HG02571 (cell line): ENCODE results near the gene TCF7L1.
A peak's percentile ranks its signal among the peaks of the same experiment; 100 is the strongest.
"Not testable (repeated sequence)": the region's sequence is repeated elsewhere in the genome, so short reads cannot be mapped to it uniquely, and the experiment has no call there.

ENCODE experiments used
- ATAC-seq: cut with Tn5 transposase; IDR thresholded peaks from one replicate; pipeline ENCODE4 v1.9.1; 2021; ENCODE audit warnings: mild to moderate bottlenecking, moderate library complexity; ENCODE audit not compliant: unreplicated experiment

The TCF7L1 gene

GRCh38 chr2:85315921-85316320 is 182.7 kb downstream of the TCF7L1 start:
- not testable (repeated sequence) for ATAC-seq

GRCh38 chr2:85318222-85319074 is 185.3 kb downstream of the TCF7L1 start:
- ATAC-seq = peak; percentile 61

- no peak for ATAC-seq
Measured at GRCh38 chr2:85319796-85320195, 186.6 kb downstream of the TCF7L1 start.

DNA sequence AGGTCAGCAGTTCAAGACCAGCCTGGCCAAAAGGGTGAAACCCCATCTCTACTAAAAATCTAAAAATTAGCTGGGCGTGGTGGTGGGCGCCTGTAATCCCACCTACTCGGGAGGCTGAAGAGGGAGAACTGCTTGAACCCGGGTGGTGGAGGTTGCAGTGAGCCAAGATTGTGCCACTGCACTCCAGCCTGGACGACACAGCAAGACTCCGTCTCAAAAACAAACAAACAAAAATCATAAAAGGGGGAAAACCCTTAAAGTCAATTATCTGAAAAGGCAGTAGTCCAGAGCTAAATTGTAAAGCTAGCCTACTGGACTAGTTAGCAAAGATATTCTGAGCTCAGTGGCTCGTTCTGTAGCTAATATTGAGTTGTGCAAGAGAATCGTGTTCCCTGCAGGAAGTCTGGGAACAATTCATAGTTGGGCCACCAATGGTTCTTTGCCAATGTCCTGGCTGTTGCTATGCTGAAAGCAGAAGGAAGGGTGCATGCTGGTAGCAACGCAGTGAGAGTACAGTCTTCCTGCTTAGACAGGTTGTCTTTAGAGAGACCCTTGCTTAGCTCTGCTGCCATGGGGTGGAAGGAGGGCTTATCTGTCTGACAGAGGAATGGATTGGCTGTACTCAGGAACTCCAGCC is 190.3 kb downstream of the TCF7L1 start:
- ATAC-seq = no peak

- ATAC-seq = not testable (repeated sequence)
Measured at GRCh38 chr2:85323988-85324367, 190.8 kb downstream of the TCF7L1 start.

GRCh38 chr2:85324639-85325465 is 191.7 kb downstream of the TCF7L1 start:
- ATAC-seq = no peak

DNA sequence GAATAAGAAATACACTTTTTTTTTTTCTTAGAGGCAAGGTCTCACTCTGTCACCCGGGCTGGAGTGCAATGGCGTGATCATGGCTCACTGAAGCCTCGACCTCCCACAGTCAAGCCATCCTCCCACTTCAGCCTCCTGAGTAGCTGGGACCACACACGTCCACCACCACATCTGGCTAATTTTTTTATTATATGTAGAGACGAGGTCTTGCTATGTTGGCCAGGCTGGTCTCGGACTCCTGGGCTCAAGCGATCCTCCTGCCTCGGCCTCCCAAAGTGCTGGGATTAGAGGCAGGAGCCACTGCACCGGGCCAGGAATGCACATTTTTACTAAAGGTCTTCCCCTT is 192.2 kb downstream of the TCF7L1 start:
- no peak for ATAC-seq

DNA sequence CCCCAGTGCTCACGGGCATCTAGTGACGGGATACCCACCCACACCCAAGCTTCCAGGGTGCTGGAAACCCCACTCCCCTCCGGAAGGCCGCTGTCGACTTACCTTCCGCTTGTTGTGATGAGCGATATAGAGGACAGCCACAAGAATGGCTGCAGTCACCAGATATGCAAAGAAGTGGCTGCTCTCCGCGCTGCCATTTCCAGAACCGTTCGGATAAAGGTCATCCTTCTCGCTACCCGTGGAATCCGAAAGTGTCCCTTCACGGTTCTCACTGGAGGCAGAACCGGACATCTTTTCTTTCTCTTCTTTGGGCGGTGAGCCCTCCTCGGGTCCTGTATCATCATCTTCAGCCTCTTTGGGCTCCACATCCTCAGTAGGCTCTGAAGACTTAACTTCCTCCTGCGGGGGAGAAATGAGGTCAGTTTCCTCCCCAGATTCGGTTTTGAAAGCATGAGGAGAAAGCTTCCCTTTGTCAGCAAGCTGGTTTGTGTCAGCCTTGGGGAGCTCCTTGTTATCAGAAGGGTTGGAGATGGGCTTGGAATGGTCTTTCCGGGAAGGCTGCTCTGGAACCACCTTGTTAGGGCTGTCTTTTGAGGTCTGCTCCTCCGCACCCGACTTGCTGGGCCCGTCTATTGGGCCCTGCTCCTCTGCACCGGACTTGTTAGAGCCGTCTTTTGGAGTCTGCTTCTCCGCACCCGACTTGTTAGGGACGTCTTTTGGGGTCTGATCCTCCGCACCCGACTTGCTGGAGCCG is 193.4 kb downstream of the TCF7L1 start:
- ATAC-seq = peak; percentile 29

DNA sequence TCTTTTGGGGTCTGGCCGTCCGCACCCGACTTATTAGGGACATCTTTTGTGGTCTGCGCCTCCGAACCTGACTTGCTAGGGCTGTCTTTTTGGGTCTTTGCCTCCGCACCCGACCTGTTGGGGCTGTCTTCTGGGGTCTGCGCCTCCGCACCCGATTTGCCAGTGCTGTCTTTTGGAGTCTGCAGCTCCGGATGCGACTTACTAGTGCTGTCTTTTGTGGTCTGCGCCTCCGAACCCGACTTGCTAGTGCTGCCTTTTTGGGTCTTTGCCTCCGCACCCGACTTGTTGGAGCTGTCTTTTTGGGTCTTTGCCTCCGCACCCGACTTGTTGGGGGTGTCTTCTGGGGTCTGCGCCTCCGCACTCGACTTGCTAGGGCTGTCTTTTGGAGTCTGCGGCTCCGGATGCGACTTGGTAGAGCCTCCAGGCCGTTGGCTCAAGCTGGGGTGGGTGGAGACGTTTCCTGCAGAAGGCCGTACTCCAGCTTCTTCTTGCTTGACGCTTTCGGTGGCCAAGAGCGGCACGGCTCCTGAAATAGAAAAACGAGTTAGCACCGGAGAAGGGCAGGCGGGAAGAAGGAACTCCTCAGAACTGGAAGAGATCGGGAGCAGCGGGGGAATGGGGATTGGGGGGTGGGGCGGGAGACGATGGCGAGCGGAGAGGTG is 194.1 kb downstream of the TCF7L1 start:
- ATAC-seq = peak; percentile 29

GRCh38 chr2:85327822-85328617 is 194.8 kb downstream of the TCF7L1 start, which contains the start of gene TGOLN2:
TSS of gene TGOLN2 (minus strand) at chr2:85327989. CDS start at chr2:85327962, 27 bp downstream.
- ATAC-seq = peak; percentile 89

DNA sequence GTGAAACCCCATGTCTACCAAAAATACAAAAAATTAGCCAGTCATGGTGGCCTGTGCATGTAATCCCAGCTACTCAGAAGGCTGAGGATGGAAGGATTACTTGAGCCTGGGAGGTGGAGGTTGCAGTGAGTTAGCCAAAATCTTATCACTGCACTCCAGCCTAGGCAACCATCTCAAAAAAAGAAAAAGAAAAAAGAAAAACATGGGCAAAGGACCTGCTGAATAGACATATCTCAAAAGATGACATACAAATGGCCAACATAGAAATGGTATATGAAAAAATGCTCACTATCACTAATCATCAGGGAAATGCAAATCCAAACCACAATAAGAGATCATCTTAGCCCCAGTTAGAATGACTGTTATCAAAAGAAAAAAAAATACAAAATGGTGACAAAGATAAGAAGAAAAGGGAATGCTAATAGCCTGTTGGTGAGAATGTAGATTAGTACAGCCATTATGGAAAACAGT is 196.0 kb downstream of the TCF7L1 start:
- ATAC-seq = no peak

DNA sequence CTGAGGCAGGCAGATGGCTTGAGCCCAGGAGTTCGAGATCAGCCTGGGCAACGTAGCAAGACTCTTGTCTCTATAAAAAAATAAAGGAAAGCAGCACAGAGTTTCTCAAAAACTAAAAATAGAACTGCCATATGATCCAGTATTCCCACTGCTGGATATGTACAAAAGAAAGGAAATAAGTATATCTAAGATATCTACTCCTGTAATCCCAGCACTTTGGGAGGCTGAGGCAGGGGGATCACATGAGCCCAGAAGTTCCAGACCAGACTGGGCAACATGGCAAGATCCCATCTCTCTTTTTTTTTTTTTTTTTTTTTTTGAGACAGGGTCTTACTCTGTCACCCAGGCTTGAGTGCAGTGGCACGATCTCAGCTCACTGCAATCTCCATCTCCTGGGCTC is 196.5 kb downstream of the TCF7L1 start:
- not testable (repeated sequence) for ATAC-seq

GRCh38 chr2:85330839-85331636 is 197.8 kb downstream of the TCF7L1 start:
- no peak for ATAC-seq

GRCh38 chr2:85333877-85334276 is 200.7 kb downstream of the TCF7L1 start:
- not testable (repeated sequence) for ATAC-seq

DNA sequence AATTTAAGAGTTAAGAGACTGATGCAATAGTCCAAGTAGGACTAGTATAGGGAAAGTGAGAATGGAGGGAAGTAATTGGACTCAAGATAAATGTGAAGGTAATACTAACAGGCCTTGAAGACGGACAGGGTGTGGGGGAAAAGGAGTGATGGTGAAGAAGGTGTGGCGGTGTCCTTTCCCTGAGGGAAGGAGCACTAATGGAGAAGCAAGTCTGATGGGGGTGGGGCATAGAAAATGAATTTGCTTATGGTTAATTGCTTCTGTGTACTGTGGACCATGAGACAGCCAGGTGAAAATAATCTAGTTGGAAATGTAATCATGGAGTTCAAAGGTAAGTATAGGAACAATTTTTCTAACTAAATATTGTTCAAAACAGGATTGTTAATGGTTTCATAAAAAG is 201.7 kb downstream of the TCF7L1 start:
- no peak for ATAC-seq

DNA sequence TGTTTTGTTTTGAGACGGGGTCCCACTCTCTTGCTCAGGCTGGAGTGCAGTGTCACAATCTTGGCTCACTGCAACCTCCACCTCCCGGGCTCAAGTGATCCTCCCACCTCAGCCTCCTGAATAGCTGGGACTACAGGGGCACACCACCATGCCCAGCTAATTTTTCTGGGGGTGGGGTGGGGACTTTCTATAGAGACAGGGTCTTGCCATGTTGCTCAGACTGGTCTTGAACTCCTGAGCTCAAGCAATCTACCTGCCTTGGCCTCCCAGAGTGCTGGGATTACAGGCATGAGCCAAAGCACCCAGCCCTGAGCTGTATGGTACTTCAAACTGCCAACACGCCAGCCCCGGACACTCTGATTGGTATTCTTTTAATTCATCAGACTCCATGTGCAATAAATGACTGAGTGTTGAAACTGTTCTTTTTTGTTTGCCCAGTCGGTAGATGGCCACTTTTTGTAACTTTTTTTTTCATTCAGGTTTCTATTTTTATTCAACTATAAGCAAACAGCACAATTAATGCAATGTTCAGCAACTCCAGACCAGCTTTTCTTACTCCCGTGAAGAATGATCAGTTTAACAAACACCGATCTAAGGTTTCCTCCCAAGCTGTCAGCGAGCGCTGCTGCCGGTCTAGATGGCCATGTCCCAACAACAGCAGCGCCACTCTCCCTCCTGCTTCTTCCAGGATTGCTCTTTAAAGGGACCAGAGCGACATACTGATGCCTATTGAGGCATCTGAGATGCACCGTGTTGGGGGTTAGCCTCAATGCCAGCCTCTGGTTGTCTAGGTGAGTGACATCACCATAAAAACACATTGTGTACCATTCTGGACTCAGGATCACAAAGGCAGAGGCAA is 207.1 kb downstream of the TCF7L1 start:
- no peak for ATAC-seq

DNA sequence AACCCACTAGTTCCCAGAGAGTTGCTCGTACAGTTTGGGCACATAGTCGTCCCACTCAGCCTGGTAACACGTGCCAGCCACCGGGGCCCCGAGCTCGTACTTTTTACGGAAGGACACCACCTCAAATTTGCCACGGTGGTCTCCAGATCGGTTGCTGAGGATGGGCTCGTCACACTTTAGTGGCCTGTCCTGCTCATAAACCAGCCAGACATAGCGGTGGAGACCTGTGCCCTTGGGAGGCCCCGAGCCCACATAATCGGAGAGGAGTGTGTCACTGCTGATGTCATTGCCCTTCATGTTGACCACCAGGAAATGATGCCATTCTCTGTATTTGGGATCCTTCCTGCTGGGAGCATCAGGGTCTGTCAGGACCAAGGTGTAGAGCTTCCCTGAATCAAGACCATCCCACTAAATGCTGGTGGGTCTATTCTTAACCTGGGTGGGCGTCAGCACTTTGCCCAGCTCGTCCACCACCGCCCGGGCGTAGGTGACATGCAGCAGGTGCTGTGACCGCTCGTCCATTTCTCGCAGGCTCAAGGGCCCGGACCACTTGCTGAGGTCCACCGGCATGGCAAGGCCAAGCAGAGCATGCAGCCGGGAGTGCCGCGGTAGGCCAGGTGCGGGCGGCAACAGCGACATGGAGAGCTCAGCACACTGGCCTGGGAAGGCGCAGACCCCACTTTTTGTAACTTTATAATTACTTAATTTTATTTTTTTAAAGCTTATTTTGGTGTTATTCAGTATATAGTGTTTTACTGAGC is 208.3 kb downstream of the TCF7L1 start:
- ATAC-seq = no peak
